HG03196 (cell line): ENCODE results near the gene ERG.

ENCODE experiments used
- ATAC-seq: cut with Tn5 transposase; IDR thresholded peaks from one replicate; pipeline ENCODE4 v1.9.1; 2021; ENCODE audit not compliant: unreplicated experiment

The ERG gene

DNA sequence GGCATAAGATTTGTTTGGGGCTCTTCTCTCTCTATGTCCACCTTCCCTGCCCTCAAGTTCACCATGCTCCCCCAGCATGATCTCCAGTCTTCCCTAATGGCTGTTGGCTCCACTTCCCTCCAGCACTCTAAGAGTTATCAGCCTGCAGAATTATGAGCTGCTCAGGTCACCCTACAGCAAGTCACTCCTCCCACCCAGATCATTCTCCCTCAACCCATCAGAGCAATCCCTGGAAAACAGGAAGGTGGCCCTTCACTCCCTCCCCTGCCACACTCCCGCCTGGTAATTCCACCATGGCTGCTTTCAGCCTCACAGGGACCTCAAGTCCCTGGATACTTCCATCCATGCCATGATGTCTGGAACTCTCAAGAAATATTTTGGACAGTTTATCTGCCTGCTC, 137.0 kb downstream of the ERG start:
- no peak for ATAC-seq

DNA sequence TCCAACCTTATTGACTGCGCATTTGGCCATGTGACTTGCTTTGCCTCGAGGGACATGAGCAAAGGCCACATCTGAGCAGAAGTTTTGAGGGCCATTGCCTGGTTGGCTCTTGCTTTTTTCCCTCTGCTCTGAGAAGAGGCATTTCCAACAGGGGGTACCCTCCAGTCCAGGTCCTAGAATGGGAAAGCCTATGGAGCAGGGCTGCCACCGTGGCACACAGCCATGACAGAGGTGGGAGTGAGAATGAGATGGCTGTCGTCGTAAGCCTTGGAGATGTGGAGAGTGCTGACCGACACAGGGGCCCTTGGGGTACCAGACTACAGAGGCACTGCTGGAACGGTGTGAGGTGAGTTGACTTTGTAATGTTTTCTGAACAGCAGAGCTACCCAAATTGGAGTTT, 138.4 kb downstream of the ERG start:
- no peak for ATAC-seq

DNA sequence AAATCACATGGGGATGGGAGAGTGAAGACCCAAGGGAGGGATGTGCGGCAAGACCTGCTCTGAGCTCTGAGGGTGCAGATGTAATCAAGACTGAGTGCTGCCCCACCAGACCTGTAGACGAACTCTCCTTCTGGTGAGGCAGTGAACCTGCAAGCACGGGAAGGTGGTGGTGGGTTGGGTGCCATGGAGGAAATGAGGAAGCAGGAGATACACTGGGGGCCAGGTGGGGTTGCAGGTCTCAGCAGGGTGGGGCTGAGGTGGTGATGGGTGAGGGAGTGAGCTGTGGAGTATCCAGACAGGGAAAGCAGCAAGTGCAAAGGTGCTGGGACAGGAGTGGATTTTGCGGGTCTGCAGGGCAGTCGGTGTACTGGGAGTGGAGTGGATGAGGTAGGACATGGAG, 139.2 kb downstream of the ERG start:
- ATAC-seq: no peak

DNA sequence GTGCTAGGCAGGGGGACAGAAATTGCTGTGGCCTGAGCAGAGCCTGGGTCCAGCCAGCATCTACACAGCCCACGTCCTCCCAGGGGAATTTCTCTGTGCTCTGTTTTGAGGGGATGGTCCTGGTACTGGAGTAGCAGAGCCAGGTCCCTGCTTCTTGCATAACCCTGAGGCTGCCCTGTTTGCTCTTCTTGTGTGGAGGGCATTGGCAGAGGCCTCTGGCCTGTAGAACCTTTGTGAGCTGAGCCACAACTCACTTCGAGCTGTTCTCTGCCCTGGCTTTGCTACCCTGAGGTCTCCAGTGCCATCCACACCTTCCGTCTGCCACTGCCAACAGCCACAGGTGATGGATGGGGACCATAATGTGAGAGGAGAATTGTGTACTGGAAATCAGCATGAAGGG, 139.6 kb downstream of the ERG start:
- ATAC-seq: no peak

DNA sequence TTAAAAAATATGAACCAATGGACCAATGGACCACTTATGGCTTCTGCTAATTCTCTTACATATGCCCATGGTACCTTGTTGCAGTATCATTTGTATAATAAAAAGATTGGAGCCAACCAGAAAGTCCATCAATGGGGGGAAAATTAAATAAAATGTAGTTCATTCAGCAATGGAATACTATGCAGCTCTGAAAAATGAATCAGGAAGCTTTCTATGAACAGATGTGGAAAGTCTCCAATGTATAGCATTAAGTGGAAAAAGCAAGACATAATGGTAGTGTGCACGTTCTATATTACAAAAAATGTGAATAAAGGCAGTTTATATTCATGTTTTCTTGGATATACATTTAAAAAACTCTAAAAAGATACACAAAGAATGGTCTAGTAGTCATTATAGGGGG, 140.2 kb downstream of the ERG start:
- no peak for ATAC-seq

DNA sequence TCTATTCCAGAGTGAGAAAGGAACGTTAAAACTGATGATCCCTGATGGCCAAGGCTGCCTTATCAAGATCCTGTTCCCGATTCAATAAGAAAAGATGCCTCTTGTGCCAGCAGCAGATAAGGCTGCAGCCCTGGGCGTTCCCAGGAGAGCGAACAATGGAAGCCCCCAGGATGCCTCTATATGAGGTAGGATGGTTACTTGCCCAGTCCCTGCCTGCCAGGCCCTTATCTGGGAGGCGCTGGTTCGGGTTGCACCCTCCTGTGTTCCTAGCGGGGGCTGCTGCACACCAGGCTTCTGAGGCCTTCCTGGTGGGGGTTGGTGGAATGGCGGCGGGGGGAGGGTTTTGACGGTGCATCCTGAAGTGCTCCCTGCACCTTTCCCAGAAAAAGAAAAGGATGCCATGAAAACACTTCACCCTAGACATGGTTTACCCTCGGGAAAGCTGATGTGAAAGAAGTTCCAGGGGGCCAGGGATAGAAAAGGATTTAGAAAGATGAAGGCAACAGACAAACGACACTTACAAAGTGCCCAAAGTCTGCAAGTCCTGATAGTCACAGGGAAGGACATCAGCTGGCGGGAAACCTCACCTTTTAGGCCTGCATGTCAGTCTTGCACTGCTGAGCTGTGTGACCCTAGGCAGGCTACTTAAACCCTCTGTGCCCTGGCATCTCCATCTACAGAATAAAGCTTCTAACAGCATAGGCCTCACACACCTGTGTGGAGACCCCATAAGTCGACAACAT, 141.2 kb downstream of the ERG start:
- no peak for ATAC-seq

DNA sequence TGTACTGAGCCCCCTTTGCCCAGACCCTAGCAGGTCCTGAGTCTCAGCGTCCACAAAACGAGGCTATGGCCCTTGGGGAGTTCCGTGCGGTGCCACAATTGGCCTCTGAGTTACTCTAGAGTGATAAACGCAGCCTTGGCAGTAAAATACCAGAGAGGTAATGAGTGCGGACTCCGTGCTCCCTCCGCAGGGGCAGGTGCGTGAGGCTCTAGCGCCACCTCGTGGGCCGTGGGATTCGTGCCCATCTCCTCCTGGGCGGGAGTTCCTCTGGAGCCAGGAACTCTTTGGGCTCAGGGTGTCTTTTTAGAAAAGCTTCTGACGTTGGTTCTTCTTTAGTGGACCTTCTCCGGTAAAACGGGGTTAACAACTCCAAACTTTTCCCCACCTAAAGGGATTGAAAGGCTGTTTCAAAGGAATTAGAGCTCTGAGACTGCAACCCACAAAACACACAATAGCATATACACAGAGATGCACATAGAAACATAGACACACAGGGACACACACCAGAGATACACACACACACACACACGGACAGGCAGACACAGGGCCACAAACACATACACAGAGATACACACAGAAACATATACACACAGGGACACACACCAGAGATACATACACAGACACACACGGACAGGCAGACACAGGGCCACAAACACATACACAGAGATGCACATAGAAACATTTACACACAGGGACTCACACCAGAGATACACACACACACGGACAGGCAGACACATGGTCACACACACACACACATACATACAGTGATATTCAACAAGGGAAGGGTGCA, 142.1 kb downstream of the ERG start:
- peak; percentile 66 for ATAC-seq

DNA sequence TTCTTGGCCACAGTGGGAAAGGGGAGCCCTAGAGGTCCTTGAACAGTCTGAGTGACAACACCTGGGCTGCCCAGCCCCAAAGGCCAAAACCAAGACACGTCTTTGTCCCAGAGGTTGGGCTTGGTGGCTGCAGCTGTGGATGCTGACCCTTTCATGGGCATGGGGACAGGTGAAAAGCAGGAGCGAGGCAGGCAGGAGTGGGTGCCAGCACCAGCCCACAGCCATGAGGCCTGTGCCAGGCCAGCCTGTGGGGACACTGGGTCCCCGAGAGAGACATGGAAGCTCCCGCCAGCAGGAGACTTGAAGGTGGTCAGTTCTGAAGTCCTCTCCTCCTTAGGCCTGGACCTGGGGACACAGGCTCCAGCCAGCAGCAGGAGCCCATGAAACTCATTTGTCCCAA, 142.9 kb downstream of the ERG start:
- ATAC-seq: no peak

DNA sequence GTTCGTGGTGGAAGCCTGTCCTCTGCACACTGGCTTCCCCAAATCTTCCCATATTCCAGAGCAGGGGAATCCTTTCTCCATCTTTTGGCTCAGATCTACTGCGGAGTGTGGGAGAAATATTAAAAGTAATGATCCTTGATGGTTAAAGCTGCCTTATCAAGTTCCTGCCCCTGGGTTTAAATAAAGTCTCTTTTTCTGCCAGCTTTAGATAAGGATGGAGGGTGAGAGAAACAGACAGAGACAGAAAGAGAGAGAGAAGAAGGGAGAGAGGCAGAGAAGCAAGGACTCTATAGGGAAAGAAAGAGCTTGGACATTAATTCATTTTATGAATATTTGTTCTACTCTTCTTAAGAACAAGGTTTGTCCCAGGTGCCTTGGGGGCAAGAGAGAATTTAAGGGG, 143.5 kb downstream of the ERG start:
- ATAC-seq: no peak

DNA sequence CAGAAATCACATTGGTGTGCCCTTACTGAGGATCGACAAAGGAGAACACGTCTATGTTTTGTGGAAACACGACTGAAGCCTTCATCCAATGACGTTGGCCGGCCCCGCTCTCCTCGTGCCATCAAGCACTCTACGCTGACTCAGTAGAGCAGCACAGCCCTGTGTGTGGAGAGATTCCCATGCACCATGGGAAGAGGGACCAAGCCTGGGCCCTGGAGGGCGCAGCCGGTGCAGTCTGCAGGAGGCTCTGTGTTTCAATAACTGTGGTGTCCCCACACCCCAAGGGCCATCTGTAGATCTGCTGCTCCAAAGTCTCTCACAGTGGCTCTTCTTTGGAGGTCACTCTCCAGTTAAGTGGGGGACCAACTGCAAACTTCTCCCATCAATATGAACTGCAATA, 144.0 kb downstream of the ERG start:
- no peak for ATAC-seq

DNA sequence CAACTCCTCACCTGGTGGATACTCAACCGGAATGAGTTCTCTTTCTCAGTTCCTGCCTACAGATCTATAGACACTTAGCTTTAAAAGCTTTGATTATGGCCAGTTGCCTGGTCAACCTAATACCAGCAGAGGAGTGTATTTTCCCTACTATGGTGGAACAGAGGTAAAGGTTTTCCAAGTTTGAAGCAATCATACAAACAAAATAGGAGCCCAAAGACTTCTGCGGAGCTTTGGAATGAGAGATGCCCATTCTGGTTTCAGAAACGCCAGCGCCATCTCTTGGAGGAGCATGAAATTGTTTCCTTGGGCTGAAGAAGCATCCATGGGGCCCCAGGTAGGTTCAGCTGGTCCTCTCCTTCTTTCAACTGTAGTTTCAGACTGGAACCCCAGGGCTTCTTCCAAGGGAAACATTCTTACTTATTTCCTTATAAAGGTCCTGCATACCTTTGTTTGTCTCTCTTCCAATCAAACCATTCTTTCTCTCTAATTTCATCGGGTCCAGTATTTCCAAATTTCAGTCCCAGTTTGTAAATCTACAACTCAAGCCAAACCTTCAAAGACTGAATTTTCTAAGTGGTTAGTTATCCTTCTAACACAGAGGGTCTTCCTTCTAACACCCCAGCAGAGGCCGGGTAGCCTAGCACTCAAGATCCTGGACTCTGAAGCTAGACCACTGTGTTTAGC, 145.6 kb downstream of the ERG start:
- ATAC-seq: no peak

DNA sequence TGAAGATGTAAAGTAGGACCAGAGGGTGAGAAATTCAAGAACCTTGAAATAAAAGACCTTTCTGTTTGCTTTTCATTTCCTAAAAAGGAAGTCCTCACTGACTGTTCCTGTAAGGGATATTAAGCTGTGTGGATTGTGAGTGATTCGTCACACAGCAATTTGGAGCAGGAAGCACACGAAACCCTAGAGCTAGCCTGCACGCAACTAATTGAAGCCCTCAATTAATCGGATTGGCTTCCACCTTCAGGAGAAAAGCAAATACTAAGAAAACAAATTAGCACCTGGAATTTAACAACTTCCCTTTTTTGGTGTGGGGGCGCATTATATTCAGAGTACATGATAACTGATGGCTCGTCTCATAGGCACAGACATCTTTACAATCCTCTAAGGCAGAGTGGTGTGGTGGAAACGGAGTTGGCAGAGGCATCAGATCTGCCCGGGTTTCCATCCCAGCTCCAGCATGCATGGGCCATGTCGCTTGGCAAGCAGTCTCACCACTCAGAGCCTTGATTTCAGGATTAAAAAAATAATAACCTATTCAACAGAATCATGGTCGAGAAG, 146.2 kb downstream of the ERG start:
- ATAC-seq: no peak

DNA sequence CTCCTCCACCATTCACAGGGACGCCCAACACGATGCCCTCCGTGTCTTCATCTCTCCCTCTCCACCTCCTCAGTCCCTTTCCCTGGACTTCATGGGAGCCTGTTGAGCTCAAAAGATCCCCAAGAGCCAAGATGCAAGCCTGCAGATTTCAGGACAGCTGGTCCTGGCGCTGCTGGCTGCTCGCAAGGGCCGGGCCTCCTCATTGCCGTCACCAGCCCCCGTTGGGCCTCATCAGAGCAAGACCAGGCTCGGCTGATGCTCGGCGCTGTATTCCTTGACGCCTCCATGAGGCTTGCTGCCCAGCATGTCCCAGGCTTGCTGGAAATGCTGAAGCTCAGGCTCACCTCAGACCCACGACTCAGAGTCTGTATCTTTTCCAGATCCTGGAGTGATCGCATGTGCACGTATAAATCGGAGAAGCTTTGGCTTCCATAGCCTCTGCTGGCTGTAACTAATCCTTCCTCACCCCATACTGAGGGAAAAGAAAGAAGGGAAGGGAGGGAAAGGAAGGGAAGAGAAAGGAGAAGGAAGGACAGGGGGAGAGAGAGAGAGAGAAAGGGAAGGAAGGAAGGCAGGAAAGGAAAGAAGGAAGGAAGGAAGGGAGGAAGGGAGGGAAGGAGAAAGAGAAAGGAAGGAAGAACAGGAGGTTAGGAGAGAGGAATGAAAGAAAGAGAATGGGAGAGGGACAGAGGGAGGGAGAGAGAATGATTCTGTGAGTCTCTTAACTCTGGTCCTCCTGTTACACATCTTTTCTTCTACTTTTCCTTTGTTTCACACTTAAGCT, 146.9 kb downstream of the ERG start:
- no peak for ATAC-seq

DNA sequence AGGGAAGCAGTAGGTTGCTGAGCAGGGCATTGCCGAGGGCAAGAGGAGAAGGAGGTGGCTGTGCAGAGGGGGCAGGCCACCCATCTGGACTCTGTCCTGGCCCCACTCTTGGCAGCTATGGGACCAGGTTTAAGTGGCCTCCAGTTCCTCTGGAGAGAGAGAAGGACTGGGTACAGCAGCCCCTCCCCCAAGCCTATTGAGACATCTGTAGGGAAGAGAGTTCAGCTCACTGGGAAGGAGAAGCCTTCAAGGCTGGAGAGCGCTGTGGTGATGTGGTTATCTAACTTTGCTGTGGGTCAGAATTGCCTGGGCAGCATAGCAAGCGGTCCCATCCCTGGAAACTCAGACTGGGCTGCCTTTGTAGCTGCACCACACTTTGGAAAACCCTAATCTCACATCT, 147.6 kb downstream of the ERG start:
- ATAC-seq: no peak

DNA sequence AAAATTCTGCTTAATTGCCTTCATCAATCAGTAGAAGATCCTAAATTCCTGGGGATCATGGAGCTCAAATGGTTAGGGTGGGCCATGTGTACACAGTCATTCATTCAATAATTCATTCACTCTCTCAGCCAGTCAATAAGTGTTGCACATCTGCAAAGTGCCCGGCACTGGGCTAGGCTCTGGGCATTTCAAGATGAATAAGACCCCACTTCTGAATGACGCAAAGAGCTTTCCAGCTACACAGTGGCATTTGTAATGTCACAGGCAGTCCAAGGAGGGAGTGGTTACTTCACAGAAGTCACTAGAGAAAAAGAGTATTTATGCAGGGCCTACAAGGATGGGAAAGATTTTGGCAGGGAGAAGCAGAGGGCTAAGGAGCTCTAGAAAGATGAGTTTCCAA, 148.3 kb downstream of the ERG start:
- ATAC-seq: no peak

DNA sequence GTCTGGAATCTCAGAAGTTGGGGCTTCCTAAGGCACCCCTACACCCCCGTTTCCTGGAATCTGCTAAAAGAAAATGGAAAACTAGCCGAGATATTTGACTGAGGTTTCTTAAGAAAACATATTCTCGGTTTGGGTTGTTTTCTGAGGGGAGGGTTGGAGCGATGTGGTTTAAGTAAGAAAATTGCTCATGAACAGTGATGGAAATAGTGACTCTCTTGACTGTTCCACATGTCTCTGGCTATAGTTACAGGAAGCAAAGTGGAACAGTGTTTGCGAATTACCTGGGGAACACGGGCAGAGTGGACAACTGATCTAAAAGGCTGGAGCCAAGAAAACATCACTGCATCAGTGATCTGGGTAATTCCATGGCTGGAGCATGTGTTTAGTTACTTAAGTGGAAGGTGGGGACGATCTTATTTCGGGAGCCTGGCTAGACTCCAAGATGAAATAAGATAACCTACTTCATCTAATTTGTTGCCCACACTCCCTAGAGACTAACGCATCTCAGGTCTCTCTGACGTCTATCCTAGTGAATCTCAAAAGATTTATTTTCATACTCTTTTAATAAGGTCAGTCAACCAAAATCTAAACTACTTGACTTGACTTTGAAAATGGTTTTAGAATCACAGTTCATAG, 149.0 kb downstream of the ERG start:
- no peak for ATAC-seq

DNA sequence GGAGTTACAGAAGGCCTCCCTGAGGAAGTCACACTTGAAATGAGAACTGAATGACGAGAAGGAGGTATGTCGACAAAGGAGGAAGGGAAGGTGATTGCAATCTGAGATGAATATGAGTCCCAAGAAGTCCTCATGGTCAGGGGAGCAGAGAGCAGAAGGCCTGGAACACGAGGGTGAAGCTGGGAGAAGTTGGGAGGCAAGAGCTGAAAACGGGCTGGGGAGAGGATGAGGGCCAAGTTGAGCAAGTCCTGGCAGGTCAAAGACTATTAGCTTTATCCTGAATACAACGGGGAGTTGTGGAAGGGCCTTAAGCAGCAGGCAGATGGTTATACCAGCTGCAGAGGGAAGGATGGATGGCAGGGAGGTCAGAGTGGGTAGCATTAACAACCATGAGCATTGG, 152.0 kb downstream of the ERG start:
- no peak for ATAC-seq

DNA sequence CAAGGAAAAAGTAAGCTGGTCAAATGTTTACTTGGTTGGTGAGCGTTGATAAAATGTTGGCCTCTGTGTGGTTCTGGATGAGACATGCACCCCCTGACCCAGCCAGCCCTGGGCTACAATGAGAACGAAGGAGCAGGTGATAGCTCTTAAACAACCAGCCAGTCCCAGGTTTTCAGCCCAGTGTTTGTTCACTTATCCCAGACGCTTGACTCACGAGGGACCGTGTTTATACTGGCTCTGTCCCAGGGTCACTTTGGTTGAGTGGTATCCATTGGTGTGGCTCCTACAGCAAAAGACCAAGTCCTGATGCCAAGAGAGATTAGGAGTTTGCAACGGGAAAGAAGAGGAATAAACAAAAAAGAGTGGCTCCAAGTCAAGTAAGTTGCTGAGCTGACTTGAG, 154.6 kb downstream of the ERG start:
- ATAC-seq: no peak

DNA sequence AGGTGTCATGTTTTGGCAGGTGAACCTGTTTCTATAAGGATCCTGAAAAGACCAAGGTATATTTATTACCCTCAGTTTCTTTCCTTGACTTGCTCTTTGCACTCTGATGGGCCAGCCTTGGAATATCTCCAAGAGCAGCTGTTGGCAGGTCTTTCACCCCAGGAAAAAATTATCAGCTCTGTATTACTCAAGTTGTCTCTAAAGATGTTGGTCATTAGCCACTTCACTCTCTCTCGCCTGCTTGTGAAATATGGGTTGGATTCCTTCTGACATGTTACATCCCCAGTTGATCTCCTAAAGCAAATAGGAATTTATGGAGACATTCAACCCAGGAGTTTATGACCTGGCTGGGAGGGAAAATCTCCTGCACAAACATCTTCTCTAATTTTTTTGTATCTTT, 155.5 kb downstream of the ERG start:
- ATAC-seq: no peak

DNA sequence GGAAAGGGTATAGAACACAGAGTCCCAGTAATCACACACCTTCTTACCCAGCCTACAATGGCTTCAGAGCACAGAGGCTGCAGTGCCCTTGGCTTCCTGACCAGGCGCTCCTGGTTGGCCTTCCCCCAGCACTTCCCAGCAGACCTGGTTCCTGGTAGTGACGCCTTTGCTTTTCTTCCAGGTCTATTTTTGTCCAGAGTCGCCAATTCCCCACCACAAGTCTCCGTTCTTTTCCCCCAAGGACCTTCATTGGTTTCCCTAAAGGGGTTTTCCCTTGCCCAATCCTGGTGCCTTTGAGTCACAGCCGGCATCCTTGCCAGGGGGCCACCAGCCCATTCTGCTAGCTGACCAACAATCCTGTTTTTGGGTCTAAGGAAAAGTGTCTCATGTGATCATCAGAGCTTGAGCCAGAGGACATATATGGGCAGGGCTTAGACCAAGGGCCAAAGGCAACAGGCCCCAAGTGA, 156.7 kb downstream of the ERG start:
- ATAC-seq: no peak
